GM18520 (cell line): ENCODE results near the gene THPO.
"Not testable (repeated sequence)": the region's sequence is repeated elsewhere in the genome, so short reads cannot be mapped to it uniquely, and the experiment has no call there.

ENCODE experiments used
- ATAC-seq: cut with Tn5 transposase; IDR thresholded peaks from one replicate; pipeline ENCODE4 v1.9.1; 2021; ENCODE audit not compliant: unreplicated experiment

Gene THPO

GRCh38 chr3:184352149-184352785 is 25.7 kb downstream of the THPO start:
- no peak for ATAC-seq

- no peak for ATAC-seq
These were observed 26.4 kb downstream of the THPO start for GRCh38 chr3:184351511-184352148.

GRCh38 chr3:184350618-184351017 is 27.4 kb downstream of the THPO start:
- no peak for ATAC-seq

GRCh38 chr3:184349563-184350470 is 28.2 kb downstream of the THPO start:
- no peak for ATAC-seq

GRCh38 chr3:184348057-184348382 is 30.0 kb downstream of the THPO start:
- no peak for ATAC-seq

- no peak for ATAC-seq
These were observed 30.5 kb downstream of the THPO start for GRCh38 chr3:184347321-184348056.

- no peak for ATAC-seq
These were observed 31.4 kb downstream of the THPO start for GRCh38 chr3:184346480-184347190.

- no peak for ATAC-seq
These were observed 32.5 kb downstream of the THPO start for GRCh38 chr3:184345317-184346144.

- no peak for ATAC-seq
These were observed 33.3 kb downstream of the THPO start for GRCh38 chr3:184344579-184345316.

GRCh38 chr3:184343200-184343876 is 34.7 kb downstream of the THPO start:
- ATAC-seq = no peak

GRCh38 chr3:184341925-184342324 is 36.1 kb downstream of the THPO start:
- no peak for ATAC-seq

- not testable (repeated sequence) for ATAC-seq
These were observed 38.4 kb downstream of the THPO start for GRCh38 chr3:184339451-184340135.

GRCh38 chr3:184339001-184339400 is 39.0 kb downstream of the THPO start:
- ATAC-seq = no peak

GRCh38 chr3:184338511-184338945 is 39.5 kb downstream of the THPO start:
- no peak for ATAC-seq

- no peak for ATAC-seq
These were observed 40.0 kb downstream of the THPO start for GRCh38 chr3:184337981-184338380.

GRCh38 chr3:184337399-184337714 is 40.6 kb downstream of the THPO start, which contains the start of gene FAM131A:
FAM131A (plus strand) TSS chr3:184337600; CDS start chr3:184337631, 31 bp downstream.
- ATAC-seq = no peak

GRCh38 chr3:184336547-184337398 is 41.2 kb downstream of the THPO start:
- ATAC-seq = no peak
